CD14-positive monocyte (primary cell): ENCODE results near the gene ZGLP1. TPM values are rescaled to one million over a fixed set of nuclear protein-coding genes. Genes with fewer than 3 reads are reported as not detected.

Source experiments
- DNase-seq, 3 donors: peaks; one replicate each; pipeline ENCODE4 v3.0.0-alpha.2; 2011 to 2022
- H2AFZ ChIP-seq: 2 replicates; pipeline ENCODE4 v1.6.0; 2012; ENCODE audit warnings: mild to moderate bottlenecking, low read depth, low read length, inconsistent platforms; ENCODE audit not compliant: insufficient read depth, poor library complexity, severe bottlenecking
- H3K27ac ChIP-seq, 2 donors: 1 replicate in 1 of 2; 2 replicates in 1 of 2; pipeline ENCODE4 v1.5.1; 2012 to 2013; ENCODE audit warnings: low read length in 2 of 2, control low read depth in 1 of 2, inconsistent platforms in 1 of 2, low read depth in 1 of 2, mild to moderate bottlenecking in 1 of 2
- H3K27me3 ChIP-seq, 2 donors: one replicate each; pipeline versions ENCODE4 v1.6.0 to v1.6.1; 2011 to 2013; ENCODE audit warnings: low read length in 2 of 2; ENCODE audit not compliant: control insufficient read depth in 2 of 2, insufficient read depth in 2 of 2
- H3K36me3 ChIP-seq, 2 donors: replicated peaks in 1 of 2; 1 replicate in 1 of 2; 2 replicates in 1 of 2; pipeline versions ENCODE4 v1.5.1 to v1.6.1; 2012 to 2013; ENCODE audit warnings: low read length in 2 of 2, control low read depth in 1 of 2, inconsistent platforms in 1 of 2, mild to moderate bottlenecking in 1 of 2; ENCODE audit not compliant: insufficient read depth in 2 of 2, control insufficient read depth in 1 of 2
- H3K4me1 ChIP-seq, 2 donors: 1 replicate in 1 of 2; 2 replicates in 1 of 2; pipeline versions ENCODE4 v1.5.1 to v1.6.1; 2012 to 2013; ENCODE audit warnings: low read length in 2 of 2, control low read depth in 1 of 2, inconsistent platforms in 1 of 2, mild to moderate bottlenecking in 1 of 2, moderate library complexity in 1 of 2; ENCODE audit not compliant: insufficient read depth in 2 of 2, control insufficient read depth in 1 of 2
- H3K4me2 ChIP-seq: replicated peaks from 2 replicates; pipeline ENCODE3; 2012; ENCODE audit warnings: low read length, moderate library complexity, mild to moderate bottlenecking; ENCODE audit not compliant: poor library complexity, severe bottlenecking; ENCODE audit errors: extremely low read depth
- H3K4me3 ChIP-seq, 3 experiments: fragments of 200-600 bp in 1 of 3; sonication (generic) in 1 of 3; replicated peaks in 1 of 3; 1 replicate in 2 of 3; 2 replicates in 1 of 3; pipeline ENCODE4 v1.5.1; 2011 to 2013; ENCODE audit warnings: low read length in 3 of 3, mild to moderate bottlenecking in 3 of 3, control low read depth in 2 of 3, low read depth in 2 of 3, inconsistent platforms in 1 of 3, moderate library complexity in 1 of 3
- H3K79me2 ChIP-seq: 2 replicates; pipeline ENCODE4 v1.6.0; 2012; ENCODE audit warnings: mild to moderate bottlenecking, control low read depth, inconsistent platforms, low read length, moderate library complexity; ENCODE audit not compliant: insufficient read depth
- H3K9ac ChIP-seq: 2 replicates; pipeline ENCODE4 v1.6.0; 2017; ENCODE audit warnings: low read length, mild to moderate bottlenecking; ENCODE audit not compliant: insufficient read depth, poor library complexity, severe bottlenecking
- H3K9me3 ChIP-seq, 2 donors: replicated peaks in 1 of 2; 1 replicate in 1 of 2; 2 replicates in 1 of 2; pipeline versions ENCODE4 v1.5.1 to v1.6.1; 2012 to 2013; ENCODE audit warnings: low read length in 2 of 2, control low read depth in 1 of 2; ENCODE audit not compliant: control insufficient read depth in 1 of 2, insufficient read depth in 1 of 2
- H4K20me1 ChIP-seq: 2 replicates; pipeline ENCODE4 v1.6.0; 2012; ENCODE audit warnings: mild to moderate bottlenecking, low read length, control low read depth, moderate library complexity; ENCODE audit not compliant: insufficient read depth
- H3K27ac Mint-ChIP-seq, 7 donors: one replicate each; pipeline ENCODE4 v1.8.0; 2020; ENCODE audit warnings: mild to moderate bottlenecking in 7 of 7, mixed read lengths in 7 of 7, moderate library complexity in 6 of 7, inconsistent platforms in 2 of 7
- H3K27me3 Mint-ChIP-seq, 3 donors: one replicate each; pipeline ENCODE4 v1.8.0; 2021 to 2022; ENCODE audit warnings: low read depth in 3 of 3, mild to moderate bottlenecking in 3 of 3, mixed read lengths in 3 of 3, moderate library complexity in 3 of 3, inconsistent platforms in 1 of 3
- H3K36me3 Mint-ChIP-seq, 2 donors: one replicate each; pipeline ENCODE4 v1.8.0; 2020; ENCODE audit warnings: mixed read lengths in 2 of 2, inconsistent platforms in 1 of 2, mild to moderate bottlenecking in 1 of 2
- H3K4me1 Mint-ChIP-seq: one replicate; pipeline ENCODE4 v1.8.0; 2020; ENCODE audit warnings: mild to moderate bottlenecking, mixed read lengths
- H3K4me3 Mint-ChIP-seq, 2 donors: one replicate each; pipeline ENCODE4 v1.8.0; 2020; ENCODE audit warnings: mild to moderate bottlenecking in 2 of 2, mixed read lengths in 2 of 2, moderate library complexity in 1 of 2
- H3K9me3 Mint-ChIP-seq, 7 donors: one replicate each; pipeline ENCODE4 v1.8.0; 2020 to 2022; ENCODE audit warnings: mixed read lengths in 7 of 7, mild to moderate bottlenecking in 6 of 7, moderate library complexity in 6 of 7, inconsistent platforms in 2 of 7
- WGBS: methylation state at CpG from one replicate; pipeline ENCODE4 v1.1.5; 2013; ENCODE audit warnings: missing lambda C conversion rate; ENCODE audit not compliant: insufficient coverage; 5-methylcytosine and 5-hydroxymethylcytosine counted together
- intact Hi-C, 2 donors: fragments of 100-400 bp; cut with micrococcal nuclease; formaldehyde crosslinking; loops; one replicate each; pipeline versions ENCODE4 v1.15.0 to v1.15.1; 2023
- polyA plus RNA-seq, 3 donors: library from polyadenylated mRNA; depleted of rRNA in 1 of 3; unstranded in 2 of 3; stranded (reverse) in 1 of 3; fragments of 300-500 nt in 2 of 3; fragments of >200 nt in 1 of 3; fragmentation: Illumina TruSeq in 2 of 3; gene quantifications; 1 replicate in 2 of 3; 2 replicates in 1 of 3; pipeline ENCODE4 v1.2.3, GENCODE V29; 2012 to 2021
- TF ChIP-seq, protein P1 (sequence below): fragments of 200-600 bp; IDR thresholded peaks from one replicate; pipeline ENCODE4 v1.8.0; 2022; ENCODE audit warnings: antibody characterized with exemption, mild to moderate bottlenecking

ZGLP1 gene
- polyA plus RNA-seq, 3 donors = 3.5 to 11.7 (median 9.4) TPM

DNA sequence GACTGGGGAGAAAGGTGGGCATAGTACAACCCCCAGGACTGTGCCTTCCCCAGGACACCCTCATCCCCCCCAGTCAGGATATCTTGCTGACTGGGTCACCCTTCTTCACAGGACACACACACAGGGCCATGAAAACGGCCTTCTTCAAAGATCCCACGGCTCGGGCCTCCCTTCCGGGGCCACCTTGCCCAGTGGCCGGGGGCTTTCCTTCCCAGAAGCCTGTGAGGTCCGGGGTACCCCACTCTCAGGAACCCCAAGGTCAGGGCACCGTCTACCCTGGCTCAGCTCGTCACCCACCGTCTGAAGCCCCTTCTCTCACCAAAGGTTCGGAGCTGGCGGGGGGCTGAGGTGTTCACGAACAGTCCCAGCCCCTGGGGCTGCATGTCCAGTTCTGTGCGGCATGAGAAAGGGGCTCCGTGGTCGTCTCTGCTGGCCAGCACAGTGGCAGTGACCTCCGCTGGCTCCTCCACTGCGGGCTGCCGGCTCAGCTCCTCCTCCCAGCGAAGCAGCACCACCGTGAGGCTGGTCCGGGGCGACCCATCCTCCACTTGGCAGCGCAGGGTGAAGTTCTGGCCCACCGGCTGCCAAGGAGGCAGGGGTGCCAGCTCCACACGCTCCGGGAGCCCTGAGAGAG is 25.9 kb upstream of the ZGLP1 start:
- H3K27me3 Mint-ChIP-seq = peaks cover 0 to 2% (median 2%) of the 10 kb centered on the region in 3 donors
- H3K36me3 ChIP-seq = peaks cover 21 to 29% of the 10 kb centered on the region in 2 donors
- peaks cover 25% of the 10 kb centered on the region for H4K20me1 ChIP-seq
- H3K4me1 ChIP-seq = peaks cover 54 to 68% of the 10 kb centered on the region in 2 donors
- H3K27ac Mint-ChIP-seq = peak overlapping the region in 3 of 7 donors; percentile 41 to 79 (median 43)
- H2AFZ ChIP-seq = no peak overlapping the region
- H3K4me2 ChIP-seq = no peak overlapping the region
- H3K9me3 Mint-ChIP-seq = no peaks in the 10 kb centered on the region
- H3K9ac ChIP-seq = no peak overlapping the region
- H3K79me2 ChIP-seq = peaks cover 86% of the 10 kb centered on the region
- no peak for DNase-seq
- H3K27me3 ChIP-seq = no peaks in the 10 kb centered on the region
- TF ChIP-seq, protein P1, sequence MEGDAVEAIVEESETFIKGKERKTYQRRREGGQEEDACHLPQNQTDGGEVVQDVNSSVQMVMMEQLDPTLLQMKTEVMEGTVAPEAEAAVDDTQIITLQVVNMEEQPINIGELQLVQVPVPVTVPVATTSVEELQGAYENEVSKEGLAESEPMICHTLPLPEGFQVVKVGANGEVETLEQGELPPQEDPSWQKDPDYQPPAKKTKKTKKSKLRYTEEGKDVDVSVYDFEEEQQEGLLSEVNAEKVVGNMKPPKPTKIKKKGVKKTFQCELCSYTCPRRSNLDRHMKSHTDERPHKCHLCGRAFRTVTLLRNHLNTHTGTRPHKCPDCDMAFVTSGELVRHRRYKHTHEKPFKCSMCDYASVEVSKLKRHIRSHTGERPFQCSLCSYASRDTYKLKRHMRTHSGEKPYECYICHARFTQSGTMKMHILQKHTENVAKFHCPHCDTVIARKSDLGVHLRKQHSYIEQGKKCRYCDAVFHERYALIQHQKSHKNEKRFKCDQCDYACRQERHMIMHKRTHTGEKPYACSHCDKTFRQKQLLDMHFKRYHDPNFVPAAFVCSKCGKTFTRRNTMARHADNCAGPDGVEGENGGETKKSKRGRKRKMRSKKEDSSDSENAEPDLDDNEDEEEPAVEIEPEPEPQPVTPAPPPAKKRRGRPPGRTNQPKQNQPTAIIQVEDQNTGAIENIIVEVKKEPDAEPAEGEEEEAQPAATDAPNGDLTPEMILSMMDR = no peak
- no peak overlapping the region for H3K4me3 ChIP-seq
- no peak overlapping the region for H3K4me3 Mint-ChIP-seq
- H3K36me3 Mint-ChIP-seq = peaks cover 22 to 35% of the 10 kb centered on the region in 2 donors
- WGBS = 92% methylated on average over 14 of the region's 26 CpGs
- H3K27ac ChIP-seq = peak overlapping the region in 1 of 2 donors; percentile 4
- no peaks in the 10 kb centered on the region for H3K9me3 ChIP-seq
- intact Hi-C loops = no loop called here
- H3K4me1 Mint-ChIP-seq = peaks cover 56% of the 10 kb centered on the region

DNA sequence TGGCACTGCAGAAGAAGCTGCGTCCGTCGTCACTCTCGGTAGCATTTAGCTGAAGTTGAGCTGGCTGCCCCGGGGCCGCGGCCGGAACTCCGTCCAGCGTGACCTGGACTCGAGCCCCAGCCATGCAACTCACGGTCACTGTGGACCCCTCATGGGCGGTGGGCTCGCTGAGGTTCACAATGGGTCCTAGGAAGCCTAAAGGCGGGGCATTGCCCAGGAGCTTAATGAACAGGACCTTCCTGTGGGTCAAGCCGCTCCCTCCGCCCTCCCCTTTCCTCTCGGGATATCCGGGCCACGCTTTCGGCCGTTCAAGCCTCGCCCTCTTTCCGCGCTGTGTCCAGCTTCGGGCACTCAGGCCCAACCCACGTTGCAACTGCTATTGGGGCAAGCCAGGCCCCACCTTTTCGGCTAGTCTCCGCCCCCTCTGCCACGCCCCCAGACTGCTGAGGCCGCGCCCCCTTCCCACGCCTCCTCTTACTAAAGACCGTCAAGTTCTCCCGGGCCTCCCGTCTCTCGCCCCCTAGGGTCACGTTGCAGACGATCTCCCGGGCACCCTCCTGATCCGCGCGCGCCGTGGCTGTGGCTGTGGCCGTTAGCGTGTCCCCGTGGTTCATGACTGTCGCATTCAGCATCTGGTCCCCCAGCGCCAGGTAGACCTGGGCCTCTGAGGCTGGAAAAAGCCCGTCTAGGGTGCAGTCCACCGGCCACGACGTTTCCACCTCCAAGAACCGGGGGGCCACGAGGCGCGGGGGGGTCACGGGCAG is 25.2 kb upstream of the ZGLP1 start:
- peak overlapping the region in 5 of 7 donors; percentile 43 to 97 (median 61) for H3K27ac Mint-ChIP-seq
- Histone ChIP-seq H4K20me1 (peaks cover 32% of the 10 kb centered on the region), H3K4me3 (no peak overlapping the region), H3K4me1 (peaks cover 47 to 62% of the 10 kb centered on the region in 2 donors), H3K27ac (peak overlapping the region; percentile 4), H3K9me3 (no peaks in the 10 kb centered on the region), H3K4me2 (peak overlapping the region; percentile 95), H3K79me2 (peaks cover 93% of the 10 kb centered on the region), H3K36me3 (peaks cover 28 to 36% of the 10 kb centered on the region in 2 donors), H2AFZ (no peak overlapping the region), H3K9ac (no peak overlapping the region), H3K27me3 (no peaks in the 10 kb centered on the region)
- TF ChIP-seq, protein P1 = no peak
- intact Hi-C loops = loop anchor here (5.0 kb wide), 3 partner anchors 38 to 62 kb away; partner anchors contain the start of gene ICAM1 (in 2 of the 2)
- peaks cover 49% of the 10 kb centered on the region for H3K4me1 Mint-ChIP-seq
- H3K9me3 Mint-ChIP-seq = no peaks in the 10 kb centered on the region
- peaks cover 0 to 2% (median 2%) of the 10 kb centered on the region in 3 donors for H3K27me3 Mint-ChIP-seq
- peaks cover 29 to 42% of the 10 kb centered on the region in 2 donors for H3K36me3 Mint-ChIP-seq
- no peak overlapping the region for H3K4me3 Mint-ChIP-seq
- 81% methylated on average over 52 of the region's 59 CpGs for WGBS
- DNase-seq = peak; percentile 40 to 53 (median 41)
